ENCODE results near the gene SPOCK1.
A peak's percentile ranks its signal among the peaks of the same experiment; 100 is the strongest.
"Not testable (repeated sequence)": the region's sequence is repeated elsewhere in the genome, so short reads cannot be mapped to it uniquely, and the experiment has no call there.

Gene SPOCK1

DNA sequence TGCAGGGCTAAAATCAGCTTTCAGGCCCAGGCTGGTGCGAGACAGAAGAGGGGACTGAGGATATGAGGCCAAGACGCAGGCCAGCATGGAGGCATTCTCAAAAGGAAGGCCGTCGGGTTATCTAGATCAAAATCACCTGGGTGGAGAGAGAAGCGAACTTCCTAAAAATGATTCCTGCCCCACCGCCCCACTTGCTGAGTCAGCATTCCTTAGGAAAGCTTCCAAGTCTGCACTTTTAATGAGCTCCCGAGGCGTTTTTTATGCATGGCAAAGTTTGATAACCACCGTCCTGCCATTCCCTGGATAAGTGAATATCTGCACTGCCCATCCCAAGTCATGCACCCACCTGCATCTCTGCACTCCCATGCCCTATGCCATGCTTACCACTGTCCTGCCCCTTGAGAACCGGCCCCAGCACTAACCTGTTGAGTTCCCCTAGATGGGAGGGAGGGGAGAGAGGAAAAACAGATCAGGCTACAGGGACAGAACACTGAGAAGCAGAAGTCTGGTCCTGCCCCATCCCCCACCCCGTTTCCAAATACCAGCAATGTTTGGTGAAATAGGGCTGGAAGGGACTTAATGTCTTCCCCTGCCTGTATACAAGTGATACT, 1.6 kb upstream of the SPOCK1 start:
- TF ChIP-seq CTCF (IDR thresholded peaks at IDR 0.05; ENCODE audit: insufficient read depth, low read length, poor library complexity, severe bottlenecking) = no peak

DNA sequence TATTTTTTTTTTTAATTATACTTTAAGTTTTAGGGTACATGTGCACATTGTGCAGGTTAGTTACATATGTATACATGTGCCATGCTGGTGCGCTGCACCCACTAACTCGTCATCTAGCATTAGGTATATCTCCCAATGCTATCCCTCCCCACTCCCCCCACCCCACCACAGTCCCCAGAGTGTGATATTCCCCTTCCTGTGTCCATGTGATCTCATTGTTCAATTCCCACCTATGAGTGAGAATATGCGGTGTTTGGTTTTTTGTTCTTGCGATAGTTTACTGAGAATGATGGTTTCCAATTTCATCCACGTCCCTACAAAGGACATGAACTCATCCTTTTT, 351 bp upstream of the SPOCK1 start:
- H3K27me3 ChIP-seq (replicated peaks; ENCODE audit: control insufficient read depth, insufficient read depth, low read length); H3K36me3 ChIP-seq (ENCODE audit: control insufficient read depth, insufficient read depth, low read length); DNase-seq (ENCODE audit: extremely low read depth, insufficient read length); H3K4me3 ChIP-seq (replicated peaks; ENCODE audit: low read depth, low read length): not testable (repeated sequence)

More for the DNA sequence above, 1.6 kb upstream of the SPOCK1 start:
- H3K4me3 ChIP-seq (replicated peaks; ENCODE audit: low read depth, low read length) = no peak overlapping the region
- no peak for DNase-seq (ENCODE audit: extremely low read depth, insufficient read length)
- H3K27me3 ChIP-seq (replicated peaks; ENCODE audit: control insufficient read depth, insufficient read depth, low read length) = no peaks in the 10 kb centered on the region; the same call in none of the 2 replicates
- no peaks in the 10 kb centered on the region for H3K36me3 ChIP-seq (ENCODE audit: control insufficient read depth, insufficient read depth, low read length)

DNA sequence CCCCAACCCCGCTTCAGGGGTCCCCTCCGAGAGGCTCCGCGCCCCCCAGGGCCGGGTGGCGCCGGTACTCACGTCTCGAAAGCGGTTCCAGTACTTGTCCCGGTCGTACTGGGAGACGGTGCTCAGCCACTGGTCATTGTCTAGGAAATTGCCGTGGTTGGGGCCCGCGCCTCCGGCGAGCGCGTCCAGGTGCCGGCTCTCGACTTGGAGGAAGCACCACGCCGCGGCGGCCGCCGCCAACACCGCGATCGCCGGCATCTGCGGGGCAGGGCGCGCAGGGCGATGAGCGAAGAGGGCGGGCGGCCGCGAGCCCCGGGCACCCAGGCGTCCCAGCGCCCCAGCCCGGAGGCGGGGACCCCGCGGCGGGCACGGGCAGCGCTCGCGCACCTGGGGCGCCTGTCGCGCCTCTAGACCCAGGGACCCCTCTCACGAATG, 808 bp downstream of the SPOCK1 start:
- Histone ChIP-seq H3K4me3 (replicated peaks; ENCODE audit: low read depth, low read length) (no peak overlapping the region), H3K36me3 (ENCODE audit: control insufficient read depth, insufficient read depth, low read length) (no peaks in the 10 kb centered on the region), H3K27me3 (replicated peaks; ENCODE audit: control insufficient read depth, insufficient read depth, low read length) (no peaks in the 10 kb centered on the region; the same call in 1 of the 2 replicates)
- no peak for TF ChIP-seq CTCF (IDR thresholded peaks at IDR 0.05; ENCODE audit: insufficient read depth, low read length, poor library complexity, severe bottlenecking)
- DNase-seq (ENCODE audit: extremely low read depth, insufficient read length) = peak; percentile 10

- DNase-seq (ENCODE audit: extremely low read depth, insufficient read length) = peak; percentile 3
- TF ChIP-seq CTCF (IDR thresholded peaks at IDR 0.05; ENCODE audit: insufficient read depth, low read length, poor library complexity, severe bottlenecking) = no peak
- H3K4me3 ChIP-seq (replicated peaks; ENCODE audit: low read depth, low read length) = no peak overlapping the region
- no peaks in the 10 kb centered on the region; the same call in 1 of the 2 replicates for H3K27me3 ChIP-seq (replicated peaks; ENCODE audit: control insufficient read depth, insufficient read depth, low read length)
- no peaks in the 10 kb centered on the region for H3K36me3 ChIP-seq (ENCODE audit: control insufficient read depth, insufficient read depth, low read length)
These were observed 1.5 kb downstream of the SPOCK1 start for GRCh38 chr5:137497396-137498290.

- H3K36me3 ChIP-seq (ENCODE audit: control insufficient read depth, insufficient read depth, low read length) = no peaks in the 10 kb centered on the region
These were observed 2.2 kb downstream of the SPOCK1 start for GRCh38 chr5:137496919-137497318.

More at GRCh38 chr5:137496919-137497318, 2.2 kb downstream of the SPOCK1 start:
- TF ChIP-seq CTCF (IDR thresholded peaks at IDR 0.05; ENCODE audit: insufficient read depth, low read length, poor library complexity, severe bottlenecking) = no peak
- DNase-seq (ENCODE audit: extremely low read depth, insufficient read length) = no peak
- H3K4me3 ChIP-seq (replicated peaks; ENCODE audit: low read depth, low read length) = no peak overlapping the region
- no peaks in the 10 kb centered on the region for H3K27me3 ChIP-seq (replicated peaks; ENCODE audit: control insufficient read depth, insufficient read depth, low read length)
